ENCODE measurements around the gene RET. TPM values are rescaled to one million over a fixed set of nuclear protein-coding genes. Genes with fewer than 3 reads are reported as not detected.

Gene RET
- 0.18 and 0.30 TPM in 2 replicates for total RNA-seq

- intact Hi-C loops (cut with micrococcal nuclease), result loop anchor here (2.0 kb wide), 1 partner anchor 28 kb away; no protein-coding TSS in a partner anchor
These were observed at the start of gene RET for GRCh38 chr10:43076876-43077420. TSS of gene RET (plus strand) at chr10:43077069. CDS start at chr10:43077259, 190 bp downstream.

- intact Hi-C loops (cut with micrococcal nuclease), result no loop called here
These were observed 49.4 kb upstream of the RET start for GRCh38 chr10:43027331-43027955.

GRCh38 chr10:43028143-43028542, 48.7 kb upstream of the RET start:
- intact Hi-C loops (cut with micrococcal nuclease), result no loop called here

- intact Hi-C loops (cut with micrococcal nuclease), result no loop called here
These were observed 47.8 kb upstream of the RET start for GRCh38 chr10:43029043-43029442.

GRCh38 chr10:43032613-43033012, 44.3 kb upstream of the RET start:
- intact Hi-C loops (cut with micrococcal nuclease), result no loop called here

GRCh38 chr10:43035800-43036199, 41.1 kb upstream of the RET start:
- intact Hi-C loops (cut with micrococcal nuclease), result no loop called here

GRCh38 chr10:43036481-43037428, 40.1 kb upstream of the RET start:
- intact Hi-C loops (cut with micrococcal nuclease), result no loop called here

- intact Hi-C loops (cut with micrococcal nuclease), result no loop called here
These were observed 39.4 kb upstream of the RET start for GRCh38 chr10:43037440-43037839.

- intact Hi-C loops (cut with micrococcal nuclease), result no loop called here
These were observed 38.7 kb upstream of the RET start for GRCh38 chr10:43037942-43038782.

GRCh38 chr10:43038783-43039623, 37.9 kb upstream of the RET start:
- intact Hi-C loops (cut with micrococcal nuclease), result no loop called here

GRCh38 chr10:43039624-43040481, 37.0 kb upstream of the RET start:
- intact Hi-C loops (cut with micrococcal nuclease), result no loop called here

GRCh38 chr10:43040482-43041256, 36.2 kb upstream of the RET start:
- intact Hi-C loops (cut with micrococcal nuclease), result no loop called here

- intact Hi-C loops (cut with micrococcal nuclease), result no loop called here
These were observed 35.2 kb upstream of the RET start for GRCh38 chr10:43041422-43042342.

GRCh38 chr10:43042503-43043341, 34.1 kb upstream of the RET start:
- intact Hi-C loops (cut with micrococcal nuclease), result no loop called here

- intact Hi-C loops (cut with micrococcal nuclease), result no loop called here
These were observed 33.5 kb upstream of the RET start for GRCh38 chr10:43043342-43043772.

GRCh38 chr10:43043773-43044447, 33.0 kb upstream of the RET start:
- intact Hi-C loops (cut with micrococcal nuclease), result no loop called here
